Retina (tissue), 1 donor: ENCODE measurements around the gene APOBEC2.

Experiments used
- DNase-seq: peaks from one replicate; pipeline ENCODE4 v3.0.0-alpha.2; 2016

APOBEC2 gene

GRCh38 chr6:41092421-41093140 lies 39.6 kb downstream of the APOBEC2 start:
- DNase-seq = no peak

DNA sequence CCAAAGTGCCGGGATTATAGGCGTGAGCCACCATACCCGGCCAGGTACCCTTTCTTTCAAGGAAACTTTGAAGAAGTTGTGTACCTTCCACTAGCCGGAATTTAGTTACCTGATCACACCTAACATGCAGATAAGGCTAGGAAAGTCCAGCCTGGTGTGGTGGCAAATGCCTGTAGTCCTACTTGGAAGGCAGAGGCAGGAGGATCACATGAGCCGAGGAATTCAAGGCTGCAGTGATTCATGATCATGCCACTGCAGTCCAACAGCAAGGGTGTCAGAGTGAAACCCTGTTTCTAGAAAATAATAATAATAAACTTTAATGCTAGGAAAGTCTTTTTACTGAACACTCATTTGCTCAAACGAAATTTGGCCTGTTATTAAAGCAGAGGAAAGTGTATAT lies 40.7 kb downstream of the APOBEC2 start:
- no peak for DNase-seq

- no peak for DNase-seq
These were observed 44.6 kb downstream of the APOBEC2 start for GRCh38 chr6:41097467-41098090.

GRCh38 chr6:41098366-41098765 lies 45.4 kb downstream of the APOBEC2 start:
- no peak for DNase-seq

- no peak for DNase-seq
These were observed 47.9 kb downstream of the APOBEC2 start for GRCh38 chr6:41100871-41101287.

DNA sequence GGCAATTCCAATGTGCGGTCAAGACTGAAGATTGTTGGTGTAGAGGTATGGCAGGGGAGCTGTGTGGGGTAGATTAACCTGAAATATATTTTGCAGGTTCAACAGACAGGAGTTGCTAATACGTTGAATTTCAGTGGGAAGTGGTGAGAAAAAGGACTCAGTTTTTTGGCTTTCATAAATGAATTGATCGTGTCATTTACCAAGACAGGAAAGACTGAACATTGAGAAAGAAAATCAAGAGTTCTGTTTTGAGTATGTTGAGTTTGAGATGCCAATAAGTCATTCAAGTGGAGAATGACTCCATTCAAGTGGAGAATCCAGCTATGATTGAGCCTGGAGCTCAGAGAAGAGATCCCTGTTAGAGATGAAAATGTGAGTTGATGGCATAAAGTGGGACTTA lies 50.8 kb downstream of the APOBEC2 start:
- DNase-seq = no peak

DNA sequence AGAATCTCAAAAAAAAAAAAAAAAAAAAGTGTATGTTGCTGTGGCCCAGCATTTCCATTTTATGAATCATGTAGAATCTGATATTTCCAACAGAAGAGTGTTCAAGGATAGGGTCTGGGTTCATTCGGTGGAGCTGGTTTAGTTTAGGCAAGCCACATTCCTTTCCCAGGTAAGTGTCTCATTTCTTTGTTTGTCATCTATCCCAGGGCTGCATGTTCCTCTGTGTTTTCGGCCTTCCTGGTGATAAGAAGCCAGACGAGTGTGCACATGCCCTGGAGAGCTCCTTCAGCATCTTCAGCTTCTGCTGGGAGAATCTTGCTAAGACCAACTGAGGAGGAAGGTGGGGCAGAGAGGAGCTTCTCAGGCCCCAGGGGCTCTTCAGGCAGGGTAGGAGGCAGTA lies 58.0 kb downstream of the APOBEC2 start:
- DNase-seq = no peak
